Occipital lobe (tissue), 3 donors: Measurements from ENCODE around the gene GDF15. TPM values are rescaled to one million over a fixed set of nuclear protein-coding genes. Genes with fewer than 3 reads are reported as not detected.

Experiments
- DNase-seq: peaks from one replicate; lab custom pipeline; 2025; lab: John Stamatoyannopoulos, UW
- small RNA-seq: library from RNA; depleted of rRNA; stranded (forward); fragments of <200 nt; gene quantifications from one replicate; pipeline ENCODE3, GENCODE V24; 2014
- total RNA-seq: library from RNA; depleted of rRNA; stranded (reverse); fragments of >200 nt; gene quantifications from one replicate; pipeline ENCODE4 v1.2.3, GENCODE V29; 2014

GDF15 gene
- total RNA-seq, 1 donor from 2014 or later: not detected

DNA sequence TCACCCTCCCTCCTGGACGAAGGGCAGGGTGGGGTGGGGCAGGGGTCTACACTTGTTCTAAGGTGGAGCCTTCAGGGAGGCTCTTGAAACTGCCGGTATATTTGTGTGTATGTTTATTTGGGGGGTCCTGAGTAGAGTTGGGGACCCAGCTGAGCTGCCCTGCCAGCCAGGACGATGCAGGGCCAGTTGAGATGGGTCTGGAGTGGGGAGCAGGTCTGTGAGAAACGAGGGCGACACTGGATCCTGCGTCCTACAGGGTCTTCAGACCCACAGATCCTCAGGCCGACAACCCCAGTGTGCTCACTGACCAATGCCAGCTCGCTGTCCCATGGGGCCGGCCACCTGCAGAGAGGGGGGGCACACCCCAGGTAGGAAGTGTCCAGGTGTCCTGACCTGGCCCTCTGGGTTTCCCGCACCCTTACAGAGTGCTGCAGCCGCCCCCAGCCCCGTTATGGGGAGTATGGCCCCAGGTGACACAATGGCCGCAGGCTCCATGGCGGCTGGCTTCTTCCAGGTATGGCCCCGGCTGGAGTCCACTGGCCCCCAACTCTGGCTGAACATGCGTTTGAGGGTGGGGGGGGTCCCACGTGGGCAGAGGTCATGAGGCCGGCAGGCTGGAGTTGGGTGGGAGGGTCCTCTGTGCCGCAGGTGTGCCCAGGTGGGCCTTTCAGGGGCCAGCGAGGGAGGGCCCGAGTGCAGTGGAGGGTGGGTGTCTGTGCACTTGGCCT, 44.6 kb downstream of the GDF15 start:
- no peak for DNase-seq

- DNase-seq: no peak
Observed at GRCh38 chr19:18431351-18432197, 45.6 kb downstream of the GDF15 start.

- no peak for DNase-seq
Observed at GRCh38 chr19:18432275-18433014, 46.5 kb downstream of the GDF15 start.

DNA sequence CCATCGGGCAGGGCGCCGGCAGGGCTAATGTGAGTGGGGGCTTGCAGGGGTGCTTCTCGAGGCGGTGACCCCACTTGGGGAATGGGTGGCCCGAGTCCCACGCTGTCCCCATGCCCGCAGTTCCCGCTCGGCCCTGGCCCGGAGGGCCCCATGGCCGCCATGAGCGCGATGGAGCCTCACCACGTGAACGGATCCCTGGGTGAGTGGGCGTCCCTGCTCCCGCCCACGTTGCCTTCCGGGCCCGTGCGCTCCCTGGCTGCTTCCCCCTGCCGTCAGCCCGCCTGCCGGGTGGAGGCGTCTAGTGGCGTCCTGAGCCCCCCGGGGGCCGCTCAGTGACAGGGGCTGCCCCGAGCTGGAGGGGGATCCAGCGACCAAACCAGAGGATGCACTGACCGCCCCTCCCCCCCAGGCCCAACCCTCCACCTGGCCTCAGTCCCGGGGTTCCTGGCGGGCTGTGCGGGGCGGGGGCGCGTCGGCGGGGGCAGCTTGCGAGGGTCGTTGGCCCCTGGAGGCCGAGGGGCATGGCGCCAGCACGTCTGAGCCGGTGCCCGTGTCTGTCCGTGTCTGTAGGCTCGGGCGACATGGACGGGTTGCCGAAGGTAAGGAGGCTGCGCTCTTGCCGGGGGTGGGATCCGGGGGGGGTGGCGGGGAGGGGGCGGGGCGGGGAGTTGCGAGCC, 47.2 kb downstream of the GDF15 start:
- DNase-seq: no peak

DNA sequence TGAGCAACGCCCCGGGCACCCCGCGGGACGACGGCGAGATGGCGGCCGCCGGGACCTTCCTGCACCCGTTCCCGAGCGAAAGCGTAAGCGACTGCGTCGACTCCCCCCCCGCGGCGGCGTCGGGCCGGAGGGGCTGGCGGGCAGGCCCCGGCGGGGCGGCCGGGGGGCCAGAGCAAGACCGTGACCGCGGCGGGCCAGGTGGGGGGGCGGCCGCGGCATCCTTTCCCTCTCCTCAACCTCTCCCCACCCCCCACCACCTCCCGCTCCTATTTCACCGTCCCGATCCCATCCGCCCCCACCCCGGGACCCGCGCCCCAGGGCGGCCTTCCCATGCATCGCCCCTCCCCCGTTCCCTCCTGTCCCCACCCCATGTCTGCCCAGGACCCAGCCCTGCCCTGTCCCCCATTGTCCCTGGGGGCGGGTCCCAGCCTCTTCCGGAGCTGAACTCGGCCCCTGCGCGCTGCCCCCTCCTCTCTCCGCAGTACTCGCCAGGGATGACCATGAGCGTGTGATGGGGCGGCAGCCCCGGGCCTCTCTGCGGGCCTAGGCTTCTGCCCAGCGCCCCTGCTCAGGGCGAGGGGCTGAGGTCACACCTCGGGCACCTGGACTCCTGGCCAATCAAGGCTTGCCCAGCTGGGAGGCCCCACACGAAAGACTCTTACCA, 47.9 kb downstream of the GDF15 start:
- DNase-seq: no peak

DNA sequence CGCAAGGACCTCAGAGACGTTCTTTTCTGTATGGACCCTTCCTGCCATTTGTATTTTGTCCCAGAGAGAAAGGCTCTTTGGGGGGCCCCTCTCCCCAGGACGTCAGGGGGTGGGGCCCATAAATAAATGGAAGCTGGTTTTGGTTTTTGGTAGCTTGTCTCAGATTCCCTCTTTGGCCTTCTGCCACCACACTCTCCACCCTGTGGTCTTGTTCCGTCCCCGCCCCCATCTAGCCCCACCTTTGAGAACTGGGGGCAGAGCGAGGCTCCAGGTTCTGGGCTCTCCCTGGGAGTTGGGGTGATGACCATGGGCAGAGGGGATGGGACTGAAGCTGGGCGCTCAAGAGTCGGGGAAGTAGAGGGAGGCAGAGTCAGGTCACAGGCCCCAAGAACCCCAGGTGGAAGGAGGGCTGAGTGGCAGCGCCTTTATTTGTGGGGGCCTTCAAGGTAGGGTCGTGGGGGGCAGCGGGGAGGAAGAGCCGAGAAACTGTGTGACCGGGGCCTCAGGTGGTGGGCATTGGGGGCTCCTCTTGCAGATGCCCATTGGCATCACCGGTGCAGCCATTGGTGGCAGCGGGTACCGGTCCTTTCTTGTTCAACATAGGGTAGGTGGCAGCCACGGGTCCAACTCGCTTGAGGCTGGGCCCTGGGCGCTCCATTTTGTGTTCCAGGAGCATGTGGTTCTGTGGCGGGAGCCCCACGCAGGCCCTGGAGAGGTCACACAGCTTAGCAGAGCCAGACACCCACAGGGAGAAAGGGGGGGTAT, 48.6 kb downstream of the GDF15 start:
- DNase-seq: no peak

DNA sequence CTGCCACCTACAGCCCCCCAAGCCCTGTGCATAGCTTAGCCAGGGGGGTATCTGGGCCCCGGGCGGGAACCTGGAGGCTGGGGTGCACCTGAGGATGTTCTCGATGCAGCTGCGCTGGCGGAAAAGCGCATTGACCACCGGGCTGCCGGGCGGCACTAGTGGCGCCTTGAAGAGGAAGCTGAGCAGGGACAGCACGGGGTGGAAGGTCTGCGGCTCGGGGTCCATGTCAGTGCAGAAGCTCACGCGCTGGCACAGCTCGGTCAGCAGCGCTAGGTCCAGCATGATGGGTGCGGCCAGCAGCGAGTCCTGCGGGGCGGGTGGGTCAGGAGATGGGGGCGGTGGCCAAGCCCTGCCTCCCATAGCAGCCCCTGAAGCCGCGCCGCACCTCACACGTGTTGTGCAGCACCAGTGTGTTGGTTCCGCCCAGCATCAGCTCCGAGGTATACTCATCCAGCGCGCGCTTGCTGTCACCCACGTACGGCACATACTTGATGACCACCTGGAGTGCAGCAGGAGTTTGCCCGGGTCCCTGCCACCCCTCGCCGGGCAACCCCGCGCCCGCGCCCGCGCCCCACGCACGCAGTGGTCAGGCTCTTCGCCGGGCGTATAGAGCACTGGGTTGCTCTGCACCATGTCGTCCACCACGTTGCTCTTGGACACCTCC, 49.4 kb downstream of the GDF15 start:
- DNase-seq: no peak

DNA sequence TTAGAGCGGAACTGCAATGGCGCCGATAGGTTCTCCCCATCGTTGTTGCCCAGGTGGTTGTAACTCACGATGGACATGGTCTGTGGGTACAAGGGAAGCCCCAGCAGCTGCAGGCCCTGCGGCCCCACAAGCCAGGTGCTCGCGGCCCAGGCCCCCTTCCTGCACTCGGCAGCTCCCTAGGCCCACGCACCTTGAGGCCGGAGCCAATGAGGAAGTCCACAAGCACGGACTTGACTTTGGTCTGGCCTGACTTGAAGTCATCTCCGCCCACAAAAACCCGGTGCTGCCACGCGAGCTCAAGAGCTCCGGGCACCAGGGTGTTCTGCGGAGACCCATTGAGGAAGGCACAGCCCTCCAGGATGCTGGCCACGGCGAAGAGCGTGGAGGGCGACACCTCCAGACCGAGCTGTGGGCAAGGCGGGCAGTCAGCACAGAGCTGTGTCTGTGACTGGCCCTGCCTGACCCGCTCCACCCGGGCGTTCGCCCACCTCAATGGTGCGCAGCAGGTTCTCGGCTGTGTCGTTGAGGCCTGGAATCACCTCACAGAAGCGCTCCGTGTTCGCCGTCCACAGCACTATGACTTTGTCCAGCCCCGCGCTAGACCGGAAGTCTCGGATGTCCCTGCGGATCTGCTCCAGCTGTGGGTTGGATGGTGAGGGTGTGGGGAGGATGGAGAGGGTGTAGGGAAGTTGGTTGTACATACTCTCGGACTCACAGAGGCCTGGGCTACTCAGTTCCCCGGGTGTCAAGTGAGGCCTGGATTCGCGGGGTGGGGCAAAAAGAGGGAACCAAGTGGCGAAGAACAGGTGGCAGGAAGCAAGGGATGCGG, 50.1 kb downstream of the GDF15 start:
- no peak for DNase-seq

- DNase-seq: no peak
Observed at GRCh38 chr19:18436671-18437490, 50.9 kb downstream of the GDF15 start.

- DNase-seq: no peak
Observed at GRCh38 chr19:18437491-18438330, 51.8 kb downstream of the GDF15 start, which contains the start of gene ISYNA1. TSS of gene ISYNA1 (minus strand) at chr19:18438133. CDS start at chr19:18437979, 154 bp downstream.

DNA sequence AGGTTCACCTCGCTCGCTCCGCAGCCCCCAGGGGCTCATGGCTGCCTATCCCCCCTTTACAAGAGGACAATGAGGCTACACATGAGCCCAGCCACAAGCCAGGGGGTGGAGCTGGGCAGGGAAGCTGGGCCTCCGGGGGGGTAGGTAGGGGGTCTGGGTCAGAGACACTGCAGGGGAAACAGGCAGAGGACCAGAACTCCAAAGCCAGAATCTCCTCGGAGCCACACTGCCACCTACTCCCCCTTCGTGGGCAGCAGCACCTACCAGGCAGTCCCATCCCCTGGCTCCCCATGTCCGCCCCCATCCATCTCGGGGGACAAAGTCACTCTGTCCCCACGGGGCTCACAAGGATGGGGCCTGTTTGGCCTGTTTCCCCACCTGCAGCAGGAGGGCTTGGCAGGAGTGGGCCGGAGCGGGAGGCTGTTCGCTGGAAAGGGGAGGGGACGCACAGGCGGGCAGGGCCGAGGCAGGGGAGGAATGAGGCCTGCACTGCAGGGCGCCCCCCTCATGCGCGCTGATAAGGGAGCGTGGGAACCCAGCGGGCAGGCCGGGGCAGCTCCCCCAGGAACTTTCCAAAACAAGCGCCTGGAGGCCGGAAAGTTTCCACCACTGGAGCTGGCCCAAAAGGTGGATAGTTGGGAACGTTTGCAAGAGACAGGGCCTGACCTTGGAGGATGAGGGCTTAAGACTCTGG, 52.5 kb downstream of the GDF15 start:
- no peak for DNase-seq

Small RNA genes lying within 50 kb of the gene (small RNA-seq; reads per million reads assigned to genes)
- not detected for gene MIR3189

Other genes starting within 250 kb of the GDF15 start
- gene PIK3R2, start 233.0 kb upstream of the GDF15 start, total RNA-seq: 43.5 TPM
- 0.62 TPM for gene IFI30, start 212.3 kb upstream of the GDF15 start, total RNA-seq
- gene MPV17L2, start 192.9 kb upstream of the GDF15 start, total RNA-seq: 7.8 TPM
- gene RAB3A, start 182.1 kb upstream of the GDF15 start, total RNA-seq: 50.4 TPM
- gene PDE4C, start 159.7 kb upstream of the GDF15 start, total RNA-seq: 0.47 TPM
- 0.47 TPM for gene IQCN, start 111.7 kb upstream of the GDF15 start, total RNA-seq
- gene JUND, start 104.5 kb upstream of the GDF15 start, total RNA-seq: 70.7 TPM
- gene LSM4, start 63.1 kb upstream of the GDF15 start, total RNA-seq: 72.2 TPM
- 14.2 TPM for gene PGPEP1, start 45.6 kb upstream of the GDF15 start, total RNA-seq
- 0.78 TPM for gene LRRC25, start 11.5 kb downstream of the GDF15 start, total RNA-seq
- 75.6 TPM for gene SSBP4, start 33.2 kb downstream of the GDF15 start, total RNA-seq
- gene ISYNA1, start 52.0 kb downstream of the GDF15 start, total RNA-seq: 95.1 TPM
- 6.6 TPM for gene ELL, start 135.9 kb downstream of the GDF15 start, total RNA-seq
- 118 TPM for gene FKBP8, start 157.4 kb downstream of the GDF15 start, total RNA-seq
- gene KXD1, start 171.7 kb downstream of the GDF15 start, total RNA-seq: 16.4 TPM
- 530 TPM for gene UBA52, start 185.7 kb downstream of the GDF15 start, total RNA-seq
- 20.0 TPM for gene REX1BD, start 202.6 kb downstream of the GDF15 start, total RNA-seq
- 0.94 TPM for gene CRLF1, start 220.6 kb downstream of the GDF15 start, total RNA-seq
- gene TMEM59L, start 226.7 kb downstream of the GDF15 start, total RNA-seq: 34.5 TPM